ENCODE measurements around the gene CCDC68. TPM values are rescaled to one million over a fixed set of nuclear protein-coding genes. Genes with fewer than 3 reads are reported as not detected.

Gene CCDC68
- total and polyA plus RNA-seq, 10 donors: 2.0 to 25.3 (median 12.3) TPM

GRCh38 chr18:54909538-54909937, 49.7 kb downstream of the CCDC68 start:
- H3K36me3 ChIP-seq: no peaks in the 10 kb centered on the region
- DNase-seq: peak; percentile 63
- no peaks in the 10 kb centered on the region for H3K27me3 ChIP-seq (replicated peaks in 1 of 7)
- H3K4me1 ChIP-seq: no peaks in the 10 kb centered on the region
- H3K27ac ChIP-seq: no peak overlapping the region
- no peaks in the 10 kb centered on the region for H3K9me3 ChIP-seq
- intact Hi-C loops (cut with DNase I; ENCODE audit: low total_unique reads): no loop called here
- H3K4me3 ChIP-seq: no peak overlapping the region
- WGBS, 5 donors: 77 to 89% (median 86%) methylated on average over 7 to 11 of the region's 11 CpGs
- TF ChIP-seq CTCF (IDR thresholded peaks at IDR 0.05 in 8 of 11, conservative IDR thresholded peaks at IDR 0.05 in 3 of 11) (no peak), POLR2A (IDR thresholded peaks at IDR 0.05) (no peak), POLR2AphosphoS5 (IDR thresholded peaks at IDR 0.05) (no peak)

GRCh38 chr18:54906331-54907185, 52.7 kb downstream of the CCDC68 start:
- H3K4me3 ChIP-seq: no peak overlapping the region
- H3K9me3 ChIP-seq: no peaks in the 10 kb centered on the region
- no peaks in the 10 kb centered on the region for H3K4me1 ChIP-seq
- H3K27ac ChIP-seq: no peak overlapping the region
- H3K36me3 ChIP-seq: no peaks in the 10 kb centered on the region
- WGBS, 5 donors: 73 to 79% (median 75%) methylated on average over 5 to 6 of the region's 6 CpGs
- H3K27me3 ChIP-seq (replicated peaks in 1 of 7): no peaks in the 10 kb centered on the region
- no peak for TF ChIP-seq POLR2AphosphoS5 (IDR thresholded peaks at IDR 0.05)
- no peak for TF ChIP-seq POLR2A (IDR thresholded peaks at IDR 0.05)
- no peak for TF ChIP-seq CTCF (IDR thresholded peaks at IDR 0.05 in 8 of 11, conservative IDR thresholded peaks at IDR 0.05 in 3 of 11)
- no peak for DNase-seq
- intact Hi-C loops (cut with DNase I; ENCODE audit: low total_unique reads): no loop called here

GRCh38 chr18:54905629-54906028, 53.6 kb downstream of the CCDC68 start:
- no peaks in the 10 kb centered on the region for H3K9me3 ChIP-seq
- H3K27ac ChIP-seq: no peak overlapping the region
- no peaks in the 10 kb centered on the region for H3K4me1 ChIP-seq
- H3K36me3 ChIP-seq: no peaks in the 10 kb centered on the region
- H3K4me3 ChIP-seq: no peak overlapping the region
- 79 to 98% (median 93%) methylated on average over 5 of the region's 5 CpGs for WGBS, 5 donors
- intact Hi-C loops (cut with DNase I; ENCODE audit: low total_unique reads): no loop called here
- TF ChIP-seq POLR2AphosphoS5 (IDR thresholded peaks at IDR 0.05): no peak
- no peak for TF ChIP-seq CTCF (IDR thresholded peaks at IDR 0.05 in 8 of 11, conservative IDR thresholded peaks at IDR 0.05 in 3 of 11)
- TF ChIP-seq POLR2A (IDR thresholded peaks at IDR 0.05): no peak
- no peak for DNase-seq
- no peaks in the 10 kb centered on the region for H3K27me3 ChIP-seq (replicated peaks in 1 of 7)

GRCh38 chr18:54904581-54904980, 54.7 kb downstream of the CCDC68 start:
- 85 to 92% (median 91%) methylated on average over 2 of the region's 2 CpGs for WGBS, 5 donors
- H3K27me3 ChIP-seq (replicated peaks in 1 of 7): no peaks in the 10 kb centered on the region
- H3K4me1 ChIP-seq: no peaks in the 10 kb centered on the region
- H3K36me3 ChIP-seq: no peaks in the 10 kb centered on the region
- no peaks in the 10 kb centered on the region for H3K9me3 ChIP-seq
- no peak for TF ChIP-seq CTCF (IDR thresholded peaks at IDR 0.05 in 8 of 11, conservative IDR thresholded peaks at IDR 0.05 in 3 of 11)
- no peak overlapping the region for H3K4me3 ChIP-seq
- no peak for DNase-seq
- no peak overlapping the region for H3K27ac ChIP-seq
- intact Hi-C loops (cut with DNase I; ENCODE audit: low total_unique reads): no loop called here

All from spleen (tissue), 11 donors.